NCI-H2227 treated with DMSO at 0.1 percent for 48 hours (cell line): ENCODE measurements around the gene PRKAA1.
"Not testable (repeated sequence)": the region's sequence is repeated elsewhere in the genome, so short reads cannot be mapped to it uniquely, and the experiment has no call there.

ENCODE experiments used
- DNase-seq: peaks from one replicate; lab custom pipeline; 2025; lab: John Stamatoyannopoulos, UW

PRKAA1 gene

GRCh38 chr5:40825461-40826043, 27.4 kb upstream of the PRKAA1 start:
- not testable (repeated sequence) for DNase-seq

- DNase-seq = no peak
Measured at GRCh38 chr5:40823459-40823858, 25.3 kb upstream of the PRKAA1 start.

GRCh38 chr5:40813698-40814281, 15.6 kb upstream of the PRKAA1 start:
- no peak for DNase-seq

- no peak for DNase-seq
Measured at GRCh38 chr5:40812125-40812524, 14.0 kb upstream of the PRKAA1 start.

GRCh38 chr5:40801771-40802562, 3.8 kb upstream of the PRKAA1 start:
- DNase-seq = no peak

GRCh38 chr5:40799258-40799657, 1.1 kb upstream of the PRKAA1 start:
- DNase-seq = no peak

- DNase-seq = no peak
Measured at GRCh38 chr5:40798801-40799210, 632 bp upstream of the PRKAA1 start.

GRCh38 chr5:40797273-40798011, 732 bp downstream of the PRKAA1 start:
- peak; percentile 84 for DNase-seq

- DNase-seq = no peak
Measured at GRCh38 chr5:40796487-40796889, 1.7 kb downstream of the PRKAA1 start.

GRCh38 chr5:40794877-40795276, 3.3 kb downstream of the PRKAA1 start:
- DNase-seq = not testable (repeated sequence)

GRCh38 chr5:40794340-40794739, 3.8 kb downstream of the PRKAA1 start:
- not testable (repeated sequence) for DNase-seq

GRCh38 chr5:40792691-40793090, 5.5 kb downstream of the PRKAA1 start:
- not testable (repeated sequence) for DNase-seq

GRCh38 chr5:40791715-40792139, 6.4 kb downstream of the PRKAA1 start:
- DNase-seq = no peak

- no peak for DNase-seq
Measured at GRCh38 chr5:40790947-40791593, 7.1 kb downstream of the PRKAA1 start.

- DNase-seq = not testable (repeated sequence)
Measured at GRCh38 chr5:40788941-40789340, 9.2 kb downstream of the PRKAA1 start.

- DNase-seq = no peak
Measured at GRCh38 chr5:40787986-40788385, 10.2 kb downstream of the PRKAA1 start.

- not testable (repeated sequence) for DNase-seq
Measured at GRCh38 chr5:40786664-40787063, 11.5 kb downstream of the PRKAA1 start.

GRCh38 chr5:40784916-40785315, 13.3 kb downstream of the PRKAA1 start:
- no peak for DNase-seq

GRCh38 chr5:40784027-40784653, 14.0 kb downstream of the PRKAA1 start:
- DNase-seq = no peak

GRCh38 chr5:40781843-40782409, 16.2 kb downstream of the PRKAA1 start:
- no peak for DNase-seq

- no peak for DNase-seq
Measured at GRCh38 chr5:40780858-40781257, 17.3 kb downstream of the PRKAA1 start.
